ENCODE data around the gene UBE2K.
A peak's percentile ranks its signal among the peaks of the same experiment; 100 is the strongest.
"Not testable (repeated sequence)": the region's sequence is repeated elsewhere in the genome, so short reads cannot be mapped to it uniquely, and the experiment has no call there.

UBE2K gene

DNA sequence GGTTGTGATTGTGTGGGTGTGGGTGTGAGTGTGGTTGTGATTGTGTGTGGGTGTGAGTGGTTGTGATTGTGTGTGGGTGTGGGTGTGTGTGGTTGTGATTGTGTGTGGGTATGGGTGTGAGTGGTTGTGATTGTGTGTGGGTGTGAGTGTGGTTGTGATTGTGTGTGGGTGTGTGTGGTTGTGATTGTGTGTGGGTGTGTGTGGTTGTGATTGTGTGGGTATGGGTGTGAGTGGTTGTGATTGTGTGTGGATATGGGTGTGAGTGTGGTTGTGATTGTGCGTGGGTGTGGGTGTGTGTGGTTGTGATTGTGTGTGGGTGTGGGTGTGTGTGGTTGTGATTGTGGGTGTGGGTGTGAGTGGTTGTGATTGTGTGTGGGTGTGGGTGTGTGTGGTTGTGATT lies 115.1 kb downstream of the UBE2K start:
- DNase-seq, result not testable (repeated sequence)

GRCh38 chr4:39813761-39814160 lies 115.8 kb downstream of the UBE2K start:
- DNase-seq, result not testable (repeated sequence)

GRCh38 chr4:39814403-39815185 lies 116.7 kb downstream of the UBE2K start:
- peak; percentile 6 for DNase-seq

DNA sequence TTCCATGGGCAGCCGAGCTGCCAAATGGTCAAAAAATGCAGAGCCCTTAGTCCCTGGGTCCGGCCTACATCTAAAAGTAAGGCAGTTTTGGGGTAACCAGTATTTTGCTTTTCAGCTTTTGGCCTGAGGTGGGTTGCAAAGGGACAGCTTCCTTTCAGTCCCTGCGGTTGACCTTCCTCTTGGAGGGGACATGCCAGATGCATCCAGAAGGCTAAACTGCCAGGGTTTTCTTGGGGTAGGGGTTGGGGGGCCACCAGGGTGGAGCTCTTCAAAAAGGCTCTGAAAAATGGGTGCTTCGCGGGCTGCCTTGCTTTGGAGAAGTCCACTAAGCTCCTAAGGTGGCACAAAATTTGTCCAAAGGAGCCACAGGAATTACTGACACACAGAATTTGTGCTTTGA lies 120.7 kb downstream of the UBE2K start:
- DNase-seq, result no peak

DNA sequence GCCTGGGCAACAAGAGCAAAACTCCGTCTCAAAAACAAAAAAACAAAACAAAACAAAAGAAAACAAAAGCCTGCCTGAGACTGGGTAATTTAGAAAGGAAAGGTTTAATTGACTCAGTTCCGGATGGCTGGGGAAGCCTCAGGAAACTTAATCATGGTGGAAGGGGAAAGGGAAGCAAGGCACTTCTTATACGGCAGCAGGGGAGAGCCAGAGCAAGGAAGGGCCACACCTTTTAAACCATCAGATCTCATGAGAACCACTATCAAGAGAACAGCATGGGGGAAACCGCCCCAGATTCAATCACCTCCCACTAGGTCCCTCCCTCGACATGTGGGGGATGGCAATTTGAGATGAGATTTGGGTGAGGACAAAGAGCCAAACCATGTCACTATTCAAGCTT lies 122.2 kb downstream of the UBE2K start:
- no peak for DNase-seq

DNA sequence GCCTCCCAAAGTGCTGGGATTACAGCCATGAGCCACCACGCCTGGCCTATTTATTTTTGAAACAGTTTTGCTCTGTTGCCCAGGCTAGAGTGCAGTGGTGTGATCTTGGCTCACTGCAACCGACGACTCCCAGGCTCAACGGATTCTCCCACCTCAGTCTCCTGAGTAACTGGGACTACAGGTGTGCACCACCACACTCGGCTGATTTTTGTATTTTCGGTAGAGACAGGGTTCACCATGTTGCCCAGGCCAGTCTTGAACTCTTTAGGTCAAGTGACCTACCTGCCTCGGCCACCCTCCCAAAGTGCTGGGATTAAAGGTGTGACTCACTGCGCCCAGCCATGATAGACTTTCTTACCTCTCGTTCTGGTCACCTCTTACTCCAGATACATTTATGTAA lies 124.0 kb downstream of the UBE2K start:
- no peak for DNase-seq

DNA sequence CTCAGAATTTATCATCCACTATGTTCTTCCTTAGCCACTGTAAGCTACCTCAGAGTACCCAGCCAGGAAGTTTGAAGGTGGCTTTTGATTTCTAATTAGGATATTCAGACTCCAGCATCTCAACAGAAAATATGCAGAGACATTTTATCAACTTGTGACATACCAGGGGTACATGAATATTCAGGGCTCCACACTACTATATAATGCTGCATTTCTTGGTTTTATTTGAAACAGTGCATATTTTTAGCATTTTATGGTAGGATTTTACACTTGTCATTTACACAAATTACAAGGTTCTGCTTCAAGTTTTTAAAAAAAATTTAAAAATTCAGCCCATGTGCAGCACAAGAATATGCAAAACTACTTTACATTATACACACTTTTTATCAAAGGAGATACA lies 124.7 kb downstream of the UBE2K start:
- DNase-seq, result no peak

DNA sequence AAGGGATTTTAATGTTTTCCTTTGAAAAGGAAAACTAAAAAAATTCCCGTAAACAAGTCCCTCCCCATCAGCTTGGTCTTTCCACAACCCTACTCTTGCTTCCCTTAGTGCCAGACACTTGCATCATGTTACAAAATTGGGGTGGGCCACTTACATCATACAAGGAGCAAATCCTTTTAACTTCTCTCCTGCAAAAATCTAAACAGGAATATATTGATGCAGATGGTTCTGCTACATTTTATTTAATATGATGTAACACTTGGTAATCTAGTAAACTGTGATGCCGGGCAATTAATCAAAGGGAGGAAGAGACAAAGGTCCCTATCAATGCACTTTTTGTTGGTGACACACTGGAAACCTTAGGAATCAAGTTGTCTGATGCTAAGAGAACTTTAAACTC lies 125.3 kb downstream of the UBE2K start:
- no peak for DNase-seq

DNA sequence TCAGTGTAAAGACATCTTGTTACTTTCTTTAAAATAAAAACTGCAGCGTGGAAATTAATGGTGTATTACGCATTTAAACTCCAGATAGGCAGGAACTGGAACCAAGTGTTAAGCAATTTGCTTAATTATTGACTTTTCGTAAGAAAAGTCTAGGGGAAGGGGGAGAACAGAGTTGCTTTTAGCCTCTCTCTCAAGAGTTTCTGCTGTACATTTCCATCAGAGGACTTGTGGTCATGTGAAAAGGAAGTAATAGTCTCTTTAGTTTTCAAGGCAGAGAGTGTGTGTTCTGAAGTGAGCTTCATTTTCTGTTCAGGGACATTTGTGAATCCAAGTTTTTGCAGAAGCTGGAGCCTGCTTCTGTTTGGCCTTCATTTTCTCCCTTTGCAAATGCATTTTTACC lies 127.2 kb downstream of the UBE2K start:
- no peak for DNase-seq

- DNase-seq, result no peak
Observed at GRCh38 chr4:39825741-39826231, 127.8 kb downstream of the UBE2K start.
